OCI-LY1 (cell line): Measurements from ENCODE around the gene DGCR6L.
"Not testable (repeated sequence)": the region's sequence is repeated elsewhere in the genome, so short reads cannot be mapped to it uniquely, and the experiment has no call there.

Experiments used
- H2AFZ ChIP-seq: fragments of 200-600 bp; sonication (generic), shearing (Covaris generic); 2 replicates; pipeline ENCODE4 v1.6.0; 2014; ENCODE audit warnings: antibody characterized with exemption, mild to moderate bottlenecking, low read length
- H3F3A ChIP-seq: fragments of 200-600 bp; sonication (generic), shearing (Covaris generic); 2 replicates; pipeline ENCODE4 v1.6.0; 2014; ENCODE audit warnings: mild to moderate bottlenecking, antibody characterized with exemption, low read length, moderate library complexity; ENCODE audit not compliant: insufficient read depth
- H3K27ac ChIP-seq: fragments of 200-600 bp; sonication (generic); 2 replicates; pipeline ENCODE4 v1.5.1; 2014; ENCODE audit warnings: low read length, mixed run types, mild to moderate bottlenecking, low read depth; ENCODE audit not compliant: poor library complexity, severe bottlenecking
- H3K27me3 ChIP-seq: fragments of 200-600 bp; sonication (generic); 2 replicates; pipeline ENCODE4 v1.6.0; 2014; ENCODE audit warnings: antibody characterized with exemption, mild to moderate bottlenecking, low read length, moderate library complexity; ENCODE audit not compliant: insufficient read depth
- H3K36me3 ChIP-seq: fragments of 200-600 bp; sonication (generic); 2 replicates; pipeline ENCODE4 v1.6.1; 2014; ENCODE audit warnings: mild to moderate bottlenecking, antibody characterized with exemption, low read length, moderate library complexity, mixed read lengths; ENCODE audit not compliant: insufficient read depth
- H3K4me1 ChIP-seq: fragments of 200-600 bp; sonication (generic); 2 replicates; pipeline ENCODE4 v1.5.1; 2014; ENCODE audit warnings: mild to moderate bottlenecking, low read length, moderate library complexity; ENCODE audit not compliant: insufficient read depth, severe bottlenecking
- H3K4me2 ChIP-seq: fragments of 200-600 bp; sonication (generic), shearing (Covaris generic); 2 replicates; pipeline ENCODE4 v1.6.1; 2014; ENCODE audit warnings: low read length
- H3K4me3 ChIP-seq: fragments of 200-600 bp; sonication (generic); 2 replicates; pipeline ENCODE4 v1.5.1; 2014; ENCODE audit warnings: low read length, low read depth, mild to moderate bottlenecking, mixed read lengths; ENCODE audit not compliant: poor library complexity, severe bottlenecking
- H3K79me2 ChIP-seq: fragments of 200-600 bp; shearing (Covaris generic); 2 replicates; pipeline ENCODE4 v1.6.1; 2016; ENCODE audit warnings: mixed run types, low read length, mixed read lengths; ENCODE audit not compliant: insufficient read depth
- H3K9ac ChIP-seq: fragments of 200-600 bp; sonication (generic), shearing (Covaris generic); 2 replicates; pipeline ENCODE4 v1.6.1; 2014; ENCODE audit warnings: mild to moderate bottlenecking, low read length, mixed read lengths
- H3K9me2 ChIP-seq: fragments of 200-600 bp; sonication (generic), shearing (Covaris generic); 2 replicates; pipeline ENCODE4 v1.6.1; 2014; ENCODE audit warnings: low read depth, mild to moderate bottlenecking, low read length, mixed read lengths
- H3K9me3 ChIP-seq: fragments of 200-600 bp; shearing (Covaris generic); 2 replicates; pipeline ENCODE4 v1.6.1; 2014; ENCODE audit warnings: low read length, mixed read lengths
- H4K20me1 ChIP-seq: fragments of 200-600 bp; sonication (generic), shearing (Covaris generic); 2 replicates; pipeline ENCODE4 v1.6.0; 2016; ENCODE audit warnings: mild to moderate bottlenecking, low read length; ENCODE audit not compliant: insufficient read depth
- CTCF ChIP-seq: fragments of 200-600 bp; sonication (generic), shearing (Covaris generic); IDR thresholded peaks from 2 replicates; pipeline ENCODE4 v1.5.1; 2017; ENCODE audit warnings: mild to moderate bottlenecking, antibody characterized with exemption, low read length, moderate library complexity, mixed read lengths
- EZH2 ChIP-seq: fragments of 200-600 bp; sonication (generic), shearing (Covaris generic); IDR thresholded peaks from 2 replicates; pipeline ENCODE4 v1.8.0; 2017; ENCODE audit warnings: borderline replicate concordance, mixed run types, mild to moderate bottlenecking, antibody characterized with exemption, low read length, moderate library complexity, mixed read lengths

Gene DGCR6L

DNA sequence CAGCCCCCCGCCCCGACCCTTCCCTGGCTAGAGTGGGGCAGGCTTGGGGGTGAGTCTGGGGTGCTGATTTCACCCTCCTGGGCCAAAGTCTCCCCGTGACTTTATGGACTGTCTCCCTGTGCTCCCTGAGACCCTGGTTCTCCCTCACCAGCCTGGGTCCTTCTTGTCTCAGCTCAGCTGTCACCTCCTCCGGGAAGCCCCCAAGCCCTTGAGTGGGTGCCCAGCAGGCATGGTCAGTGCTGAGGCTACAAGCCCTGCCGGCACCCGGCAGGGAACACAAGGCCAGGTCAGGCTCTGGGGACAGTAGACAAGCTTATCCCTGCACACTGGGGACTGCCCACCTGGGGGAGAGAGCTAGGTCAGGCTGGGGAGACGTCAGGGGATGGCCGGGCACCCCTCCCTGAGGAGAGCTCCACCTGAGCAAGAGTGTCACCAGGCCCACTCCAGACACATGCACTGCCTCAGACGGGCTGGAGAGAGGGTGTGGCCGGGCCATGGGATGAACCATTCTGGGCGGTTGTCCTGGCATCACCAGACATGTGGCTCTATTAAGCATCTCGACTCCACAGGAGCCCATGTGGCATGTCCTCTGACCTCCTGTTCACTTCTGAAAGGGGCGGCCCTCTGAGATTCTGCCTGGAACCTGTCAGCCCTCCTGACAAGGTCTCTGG, 29.1 kb downstream of the DGCR6L start:
- H2AFZ ChIP-seq = no peak overlapping the region
- H3F3A ChIP-seq = no peaks in the 10 kb centered on the region
- H3K4me2 ChIP-seq = no peak overlapping the region
- no peaks in the 10 kb centered on the region for H3K36me3 ChIP-seq
- H3K27ac ChIP-seq = no peak overlapping the region
- no peaks in the 10 kb centered on the region for H3K4me1 ChIP-seq
- no peaks in the 10 kb centered on the region for H3K9me3 ChIP-seq
- no peaks in the 10 kb centered on the region for H4K20me1 ChIP-seq
- peaks cover 4% of the 10 kb centered on the region; the same call in 1 of the 2 replicates for H3K27me3 ChIP-seq
- TF ChIP-seq EZH2 = no peak
- TF ChIP-seq CTCF = no peak
- H3K9ac ChIP-seq = no peak overlapping the region
- H3K79me2 ChIP-seq = no peaks in the 10 kb centered on the region
- H3K9me2 ChIP-seq = no peaks in the 10 kb centered on the region
- no peak overlapping the region for H3K4me3 ChIP-seq

GRCh38 chr22:20290045-20290392, 29.8 kb downstream of the DGCR6L start:
- H3K79me2 ChIP-seq = no peaks in the 10 kb centered on the region
- no peak overlapping the region for H2AFZ ChIP-seq
- H3K9ac ChIP-seq = no peak overlapping the region
- no peak overlapping the region for H3K27ac ChIP-seq
- H3K27me3 ChIP-seq = 0 out of 2 replicates have a peak, but pooled peaks cover 4% of the 10 kb centered on the region
- H3K9me2 ChIP-seq = no peaks in the 10 kb centered on the region
- H3K4me2 ChIP-seq = no peak overlapping the region
- TF ChIP-seq EZH2 (no peak), CTCF (no peak)
- no peaks in the 10 kb centered on the region for H3F3A ChIP-seq
- no peaks in the 10 kb centered on the region for H3K4me1 ChIP-seq
- no peaks in the 10 kb centered on the region for H4K20me1 ChIP-seq
- no peaks in the 10 kb centered on the region for H3K36me3 ChIP-seq
- no peaks in the 10 kb centered on the region for H3K9me3 ChIP-seq
- no peak overlapping the region for H3K4me3 ChIP-seq

- not testable (repeated sequence) for H3K27ac ChIP-seq, H4K20me1 ChIP-seq, H3F3A ChIP-seq, H3K79me2 ChIP-seq, H3K27me3 ChIP-seq, H3K36me3 ChIP-seq, H3K9me3 ChIP-seq, H2AFZ ChIP-seq, H3K9ac ChIP-seq, H3K9me2 ChIP-seq, H3K4me1 ChIP-seq, H3K4me3 ChIP-seq, H3K4me2 ChIP-seq
These were observed 30.4 kb downstream of the DGCR6L start for GRCh38 chr22:20289182-20290044.

DNA sequence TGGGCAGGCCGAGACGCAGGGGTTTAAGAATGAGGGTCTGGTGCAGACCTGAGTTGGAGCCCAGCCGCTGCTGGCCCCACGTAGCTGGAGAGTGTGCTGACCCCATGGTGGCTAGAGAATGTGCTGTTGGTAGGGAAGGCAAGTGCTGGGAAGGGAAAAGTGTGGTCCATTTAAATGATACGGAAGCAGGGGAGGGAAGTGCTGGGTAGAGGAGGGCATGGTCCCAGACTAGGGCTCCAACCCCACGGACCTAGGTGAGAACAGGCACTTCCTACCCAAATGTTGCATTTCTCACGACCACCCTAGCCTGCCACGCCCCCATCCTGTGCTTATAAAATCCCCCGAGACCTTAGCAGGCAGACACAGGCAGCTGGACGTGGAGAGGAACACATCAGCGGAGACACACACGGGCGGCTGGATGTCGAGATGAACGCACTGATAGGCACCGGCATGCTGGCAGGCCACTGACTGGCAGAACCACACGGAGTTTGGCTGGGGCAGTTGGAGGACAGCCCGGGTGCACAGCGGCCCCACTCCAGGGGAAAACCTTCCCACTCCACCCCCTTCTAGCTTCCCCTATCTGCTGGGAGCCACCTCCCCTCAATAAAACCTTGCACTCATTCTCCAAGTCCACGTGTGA, 33.0 kb downstream of the DGCR6L start:
- H3K4me3 ChIP-seq, H3K4me1 ChIP-seq, H3F3A ChIP-seq, H4K20me1 ChIP-seq, H3K27ac ChIP-seq, H3K79me2 ChIP-seq, H3K27me3 ChIP-seq, H3K36me3 ChIP-seq, H3K9ac ChIP-seq, H2AFZ ChIP-seq, H3K4me2 ChIP-seq, H3K9me2 ChIP-seq, H3K9me3 ChIP-seq: not testable (repeated sequence)

DNA sequence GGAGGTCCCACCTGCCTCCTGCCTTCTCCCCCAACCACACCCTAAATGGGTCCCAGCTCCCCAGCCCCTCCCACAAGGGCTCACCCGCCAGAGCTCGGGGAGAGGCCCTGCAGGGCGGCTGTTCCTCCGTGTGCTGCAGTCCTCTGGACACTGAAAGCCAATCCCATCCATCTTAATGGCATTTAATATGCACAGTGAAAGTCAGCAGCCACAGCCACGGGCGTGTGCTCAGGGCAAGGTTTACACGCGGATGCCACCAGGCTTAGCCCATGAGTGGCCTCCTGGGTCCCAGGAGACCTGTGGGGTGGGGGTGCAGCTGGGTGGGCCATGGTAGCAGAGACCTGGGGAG, 33.6 kb downstream of the DGCR6L start:
- not testable (repeated sequence) for H3K9ac ChIP-seq, H3K27me3 ChIP-seq, H3K4me1 ChIP-seq, H3K36me3 ChIP-seq, H2AFZ ChIP-seq, H3K9me2 ChIP-seq, H3K4me3 ChIP-seq, H3K27ac ChIP-seq, H3K79me2 ChIP-seq, H3F3A ChIP-seq, H3K9me3 ChIP-seq, H4K20me1 ChIP-seq, H3K4me2 ChIP-seq
